IMR-90 (cell line): Measurements from ENCODE around the gene PRR33. TPM values are rescaled to one million over a fixed set of nuclear protein-coding genes. Genes with fewer than 3 reads are reported as not detected.

ENCODE experiments used
- ATAC-seq: fragments of 200-7000 bp; cut with Tn5 transposase; 2 replicates; pipeline ENCODE4 v1.9.1; 2020; ENCODE audit warnings: low read depth, mild to moderate bottlenecking, moderate library complexity
- BruUV-seq: library from RNA; stranded (reverse); fragments of 400-500 nt; replicated peaks from 2 replicates; lab custom pipeline; 2021; lab: Mats Ljungman, UMichigan
- CTCF ChIA-PET: fragments of 300-600 bp; formaldehyde crosslinking; extraction: SDS; loops from one replicate; lab custom pipeline; 2021; ENCODE audit warnings: antibody characterized with exemption; lab: Yijun Ruan, JAX
- POLR2A ChIA-PET: fragments of 300-600 bp; sonication (Branson Sonifier 250); formaldehyde crosslinking; loops from one replicate; lab custom pipeline; 2022; ENCODE audit warnings: antibody characterized with exemption; ENCODE audit not compliant: unreplicated experiment; lab: Charles Lee
- DNase-seq: peaks from one replicate; pipeline ENCODE4 v3.0.0; 2013
- H2AFZ ChIP-seq: replicated peaks from 2 replicates; pipeline ENCODE3; 2013; ENCODE audit warnings: low read length, mild to moderate bottlenecking; ENCODE audit not compliant: poor library complexity
- H2AK5ac ChIP-seq: 2 replicates; pipeline ENCODE4 v1.6.1; 2013; ENCODE audit warnings: low read depth, low read length, inconsistent platforms
- H2AK9ac ChIP-seq: replicated peaks from 2 replicates; pipeline ENCODE3; 2013; ENCODE audit warnings: mild to moderate bottlenecking, low read depth, low read length, moderate library complexity; ENCODE audit not compliant: poor library complexity
- H2BK120ac ChIP-seq: 2 replicates; pipeline ENCODE4 v1.6.1; 2013; ENCODE audit warnings: low read depth, low read length, inconsistent platforms
- H2BK15ac ChIP-seq: 3 replicates; pipeline ENCODE4 v1.6.1; 2013; ENCODE audit warnings: low read depth, low read length, inconsistent platforms
- H2BK20ac ChIP-seq: 2 replicates; pipeline ENCODE4 v1.6.1; 2013; ENCODE audit warnings: low read depth, mild to moderate bottlenecking, inconsistent platforms, low read length, moderate library complexity
- H2BK5ac ChIP-seq: 2 replicates; pipeline ENCODE4 v1.6.1; 2013; ENCODE audit warnings: mild to moderate bottlenecking, low read depth, low read length, inconsistent platforms; ENCODE audit not compliant: poor library complexity, severe bottlenecking
- H3K14ac ChIP-seq: replicated peaks from 2 replicates; pipeline ENCODE4 v1.6.1; 2013; ENCODE audit warnings: low read depth, low read length, inconsistent platforms
- H3K18ac ChIP-seq: 2 replicates; pipeline ENCODE4 v1.6.1; 2013; ENCODE audit warnings: low read depth, low read length, control low read depth
- H3K23ac ChIP-seq: 2 replicates; pipeline ENCODE4 v1.6.1; 2013; ENCODE audit warnings: low read depth, low read length, inconsistent platforms
- H3K27ac ChIP-seq: 2 replicates; pipeline ENCODE4 v1.5.1; 2013; ENCODE audit warnings: mild to moderate bottlenecking, control low read depth, low read length; ENCODE audit not compliant: insufficient read depth
- H3K27me3 ChIP-seq: 2 replicates; pipeline ENCODE4 v1.6.1; 2013; ENCODE audit warnings: low read length; ENCODE audit not compliant: control insufficient read depth, insufficient read depth
- H3K36me3 ChIP-seq: 2 replicates; pipeline ENCODE4 v1.6.1; 2013; ENCODE audit warnings: low read length, mixed read lengths; ENCODE audit not compliant: control insufficient read depth, insufficient read depth
- H3K4ac ChIP-seq: 2 replicates; pipeline ENCODE4 v1.6.1; 2013; ENCODE audit warnings: low read depth, low read length, inconsistent platforms
- H3K4me1 ChIP-seq: 2 replicates; pipeline ENCODE4 v1.6.1; 2013; ENCODE audit warnings: low read length, mixed read lengths; ENCODE audit not compliant: control insufficient read depth, insufficient read depth
- H3K4me2 ChIP-seq: 2 replicates; pipeline ENCODE4 v1.6.1; 2013; ENCODE audit warnings: low read depth, mild to moderate bottlenecking, control low read depth, low read length, moderate library complexity
- H3K4me3 ChIP-seq: 2 replicates; pipeline ENCODE4 v1.5.1; 2013; ENCODE audit warnings: low read depth, mild to moderate bottlenecking, control low read depth, low read length, moderate library complexity; ENCODE audit not compliant: insufficient read depth
- H3K56ac ChIP-seq: 2 replicates; pipeline ENCODE4 v1.6.1; 2013; ENCODE audit warnings: low read length, inconsistent platforms; ENCODE audit not compliant: insufficient read depth; ENCODE audit errors: extremely low read depth
- H3K79me1 ChIP-seq, 2 experiments: 2 replicates each; pipeline ENCODE4 v1.6.1; 2013; ENCODE audit warnings: low read length in 2 of 2, inconsistent platforms in 1 of 2, low read depth in 1 of 2
- H3K9ac ChIP-seq: 2 replicates; pipeline ENCODE4 v1.6.1; 2013; ENCODE audit warnings: low read depth, low read length, control low read depth
- H3K9me1 ChIP-seq: 2 replicates; pipeline ENCODE4 v1.6.1; 2013; ENCODE audit warnings: low read length, inconsistent platforms; ENCODE audit not compliant: insufficient read depth
- H3K9me3 ChIP-seq: 2 replicates; pipeline ENCODE4 v1.6.1; 2013; ENCODE audit warnings: low read length; ENCODE audit not compliant: control insufficient read depth, insufficient read depth
- H4K20me1 ChIP-seq: 2 replicates; pipeline ENCODE4 v1.6.1; 2013; ENCODE audit warnings: low read length, inconsistent platforms; ENCODE audit not compliant: insufficient read depth
- H4K5ac ChIP-seq: 2 replicates; pipeline ENCODE4 v1.6.1; 2013; ENCODE audit warnings: mild to moderate bottlenecking, low read depth, low read length, control low read depth
- H4K8ac ChIP-seq, 2 experiments: 2 replicates each; pipeline ENCODE4 v1.6.1; 2013; ENCODE audit warnings: low read depth in 2 of 2, low read length in 2 of 2, control low read depth in 1 of 2, inconsistent platforms in 1 of 2
- H4K91ac ChIP-seq: 2 replicates; pipeline ENCODE4 v1.6.1; 2013; ENCODE audit warnings: low read depth, low read length, inconsistent platforms; ENCODE audit not compliant: insufficient read depth
- CHD1 ChIP-seq: IDR thresholded peaks from 2 replicates; pipeline ENCODE4 v1.6.1; 2012; ENCODE audit warnings: low read depth, low read length, improper control_type of control experiment
- CTCF ChIP-seq: conservative IDR thresholded peaks from 2 replicates; pipeline ENCODE4 v1.5.1; 2012; ENCODE audit warnings: mild to moderate bottlenecking, low read depth, low read length, improper control_type of control experiment
- MAFK ChIP-seq: IDR thresholded peaks from 2 replicates; pipeline ENCODE4 v1.6.1; 2012; ENCODE audit warnings: low read depth, low read length, improper control_type of control experiment
- MAZ ChIP-seq: IDR thresholded peaks from 2 replicates; pipeline ENCODE4 v1.6.1; 2012; ENCODE audit warnings: low read depth, mild to moderate bottlenecking, low read length, improper control_type of control experiment, moderate library complexity, borderline replicate concordance
- NFE2L2 ChIP-seq: fragments of 150-350 bp; IDR thresholded peaks from 2 replicates; pipeline ENCODE4 v1.6.1; 2016; ENCODE audit warnings: low read depth, mild to moderate bottlenecking, low read length
- RAD21 ChIP-seq: IDR thresholded peaks from 2 replicates; pipeline ENCODE4 v1.6.1; 2012; ENCODE audit warnings: low read length, improper control_type of control experiment
- USF2 ChIP-seq: fragments of 150-350 bp; IDR thresholded peaks from 2 replicates; pipeline ENCODE4 v1.6.1; 2017; ENCODE audit warnings: mild to moderate bottlenecking, antibody characterized with exemption, low read length, low read depth
- WGBS, 2 experiments: methylation state at CpG; one replicate each; pipeline versions ENCODE4 v1.1.5 to v1.1.7; 2013; ENCODE audit warnings: missing lambda C conversion rate in 2 of 2; ENCODE audit not compliant: insufficient read length in 1 of 2; ENCODE audit errors: extremely low coverage in 2 of 2; 5-methylcytosine and 5-hydroxymethylcytosine counted together
- dilution Hi-C: fragments of 300-500 bp; cut with HindIII; formaldehyde crosslinking; loops from one replicate; pipeline ENCODE4 v1.14.3; 2018; ENCODE audit warnings: low sequenced_read_pairs; ENCODE audit not compliant: unreplicated experiment
- in situ Hi-C: fragments of 300-500 bp; cut with MboI; formaldehyde crosslinking; loops from 3 replicates; pipeline ENCODE4 v1.14.3; 2019; ENCODE audit warnings: low sequenced_read_pairs, inconsistent platforms, mixed read lengths
- intact Hi-C: fragments of 100-400 bp; cut with micrococcal nuclease; formaldehyde crosslinking; loops from 2 replicates; pipeline ENCODE4 v1.10.0; 2022
- polyA plus RNA-seq, 3 experiments: library from polyadenylated mRNA; depleted of rRNA; stranded (reverse); fragments of >200 nt; gene quantifications; 2 replicates each; pipeline ENCODE4 v1.2.3, GENCODE V29; 2012; ENCODE audit warnings: low replicate concordance in 1 of 3
- total RNA-seq: library from RNA; depleted of rRNA; stranded (reverse); fragments of >200 nt; gene quantifications from 2 replicates; pipeline ENCODE4 v1.2.3, GENCODE V29; 2012

Gene PRR33
- total and polyA plus RNA-seq, 2 of the 4 experiments (the other 2 are of a cell fraction), result not detected

GRCh38 chr11:1936072-1936780 lies 44.5 kb upstream of the PRR33 start:
- no peak overlapping the region for H4K5ac ChIP-seq
- no peak overlapping the region for H3K4ac ChIP-seq
- dilution Hi-C loops, result no loop called here
- WGBS, 2 experiments, result 83% methylated on average over 20 of the region's 34 CpGs; no CpG with 5 or more reads in 1 of the 2 experiments
- no peaks in the 10 kb centered on the region for H4K20me1 ChIP-seq
- no peak for DNase-seq
- H2BK15ac ChIP-seq, result no peak overlapping the region
- no peaks in the 10 kb centered on the region for H3K79me1 ChIP-seq
- H3K27ac ChIP-seq, result no peak overlapping the region
- H4K8ac ChIP-seq, result no peak overlapping the region
- H2BK120ac ChIP-seq, result no peak overlapping the region
- no peak overlapping the region for H2AK5ac ChIP-seq
- no peak for ATAC-seq
- H4K91ac ChIP-seq, result no peak overlapping the region
- no peak overlapping the region for H2AFZ ChIP-seq
- CTCF ChIA-PET, result no interaction called here
- no peak overlapping the region for H3K23ac ChIP-seq
- H3K9me3 ChIP-seq, result no peaks in the 10 kb centered on the region
- H2BK5ac ChIP-seq, result no peak overlapping the region
- intact Hi-C loops, result no loop called here
- peaks cover 13% of the 10 kb centered on the region; the same call in 1 of the 2 replicates for H3K27me3 ChIP-seq
- in situ Hi-C loops, result no loop called here
- POLR2A ChIA-PET, result no interaction called here
- H3K18ac ChIP-seq, result no peak overlapping the region
- H3K9me1 ChIP-seq, result no peaks in the 10 kb centered on the region
- no peak overlapping the region for H3K56ac ChIP-seq
- no peaks in the 10 kb centered on the region for H3K4me1 ChIP-seq
- TF ChIP-seq CTCF, result no peak
- TF ChIP-seq MAFK, result no peak
- TF ChIP-seq MAZ, result no peak
- no peak for TF ChIP-seq RAD21
- TF ChIP-seq NFE2L2, result no peak
- no peak for TF ChIP-seq USF2
- TF ChIP-seq CHD1, result no peak
- no peak overlapping the region for H3K4me2 ChIP-seq
- no peak overlapping the region for H3K14ac ChIP-seq
- H2BK20ac ChIP-seq, result no peak overlapping the region
- H3K4me3 ChIP-seq, result no peak overlapping the region
- BruUV-seq, result no TSS peak
- no peaks in the 10 kb centered on the region for H3K36me3 ChIP-seq
- no peak overlapping the region for H3K9ac ChIP-seq
- H2AK9ac ChIP-seq, result no peak overlapping the region
